ENCODE results near the gene TMEM26.

TMEM26 gene

GRCh38 chr10:61460835-61461234 lies 7.7 kb upstream of the TMEM26 start:
- no peak for DNase-seq (ENCODE audit: low read depth in 2 of 2)

GRCh38 chr10:61458031-61458430 lies 4.8 kb upstream of the TMEM26 start:
- no peak for DNase-seq (ENCODE audit: low read depth in 2 of 2)

- no peak for DNase-seq (ENCODE audit: low read depth in 2 of 2)
These were observed 3.1 kb upstream of the TMEM26 start for GRCh38 chr10:61456095-61456789.

- DNase-seq (ENCODE audit: low read depth in 2 of 2) = no peak
These were observed 2.5 kb upstream of the TMEM26 start for GRCh38 chr10:61455656-61456055.

GRCh38 chr10:61454541-61454940 lies 1.4 kb upstream of the TMEM26 start:
- no peak for DNase-seq (ENCODE audit: low read depth in 2 of 2)

GRCh38 chr10:61452151-61452651 lies 980 bp downstream of the TMEM26 start:
- no peak for DNase-seq (ENCODE audit: low read depth in 2 of 2)

- no peak for DNase-seq (ENCODE audit: low read depth in 2 of 2)
These were observed 1.8 kb downstream of the TMEM26 start for GRCh38 chr10:61451357-61451756.

- no peak for DNase-seq (ENCODE audit: low read depth in 2 of 2)
These were observed 4.2 kb downstream of the TMEM26 start for GRCh38 chr10:61448841-61449600.

GRCh38 chr10:61448091-61448490 lies 5.1 kb downstream of the TMEM26 start:
- DNase-seq (ENCODE audit: low read depth in 2 of 2) = no peak

- no peak for DNase-seq (ENCODE audit: low read depth in 2 of 2)
These were observed 14.0 kb downstream of the TMEM26 start for GRCh38 chr10:61439058-61439609.

- no peak for DNase-seq (ENCODE audit: low read depth in 2 of 2)
These were observed 14.8 kb downstream of the TMEM26 start for GRCh38 chr10:61438141-61438988.

GRCh38 chr10:61423178-61423577 lies 30.0 kb downstream of the TMEM26 start:
- no peak for DNase-seq (ENCODE audit: low read depth in 2 of 2)

GRCh38 chr10:61417661-61418060 lies 35.5 kb downstream of the TMEM26 start:
- no peak for DNase-seq (ENCODE audit: low read depth in 2 of 2)

- DNase-seq (ENCODE audit: low read depth in 2 of 2) = no peak
These were observed 37.4 kb downstream of the TMEM26 start for GRCh38 chr10:61415824-61416223.

GRCh38 chr10:61411706-61412105 lies 41.5 kb downstream of the TMEM26 start:
- DNase-seq (ENCODE audit: low read depth in 2 of 2) = no peak

- no peak for DNase-seq (ENCODE audit: low read depth in 2 of 2)
These were observed 42.7 kb downstream of the TMEM26 start for GRCh38 chr10:61410353-61411070.

- DNase-seq (ENCODE audit: low read depth in 2 of 2) = no peak
These were observed 44.0 kb downstream of the TMEM26 start for GRCh38 chr10:61409157-61409556.

- DNase-seq (ENCODE audit: low read depth in 2 of 2) = no peak
These were observed 45.1 kb downstream of the TMEM26 start for GRCh38 chr10:61408105-61408504.

- no peak for DNase-seq (ENCODE audit: low read depth in 2 of 2)
These were observed 46.4 kb downstream of the TMEM26 start for GRCh38 chr10:61406736-61407135.

GRCh38 chr10:61406242-61406641 lies 46.9 kb downstream of the TMEM26 start:
- no peak for DNase-seq (ENCODE audit: low read depth in 2 of 2)

GRCh38 chr10:61404751-61405150 lies 48.4 kb downstream of the TMEM26 start:
- no peak for DNase-seq (ENCODE audit: low read depth in 2 of 2)

All from stimulated activated CD4-positive, alpha-beta T cell treated with anti-CD3 and anti-CD28 coated beads, Interleukin-4, amount 100 ng/mL, for 48 hours (primary cell).